Epithelial cell of esophagus (primary cell): ENCODE results near the gene SEC24D.
A peak's percentile ranks its signal among the peaks of the same experiment; 100 is the strongest.
"Not testable (repeated sequence)": the region's sequence is repeated elsewhere in the genome, so short reads cannot be mapped to it uniquely, and the experiment has no call there.

Experiments used
- DNase-seq: peaks from one replicate; pipeline ENCODE4 v3.0.0; 2010; ENCODE audit warnings: low read depth
- H3K4me3 ChIP-seq: 2 replicates; pipeline ENCODE4 v1.5.1; 2011; ENCODE audit warnings: mild to moderate bottlenecking, low read length, control low read depth
- CTCF ChIP-seq: IDR thresholded peaks from 2 replicates; pipeline ENCODE4 v1.5.1; 2011; ENCODE audit warnings: low read depth, mild to moderate bottlenecking, low read length, control low read depth, inconsistent platforms; ENCODE audit not compliant: insufficient read depth; ENCODE audit errors: missing control alignments

SEC24D gene

GRCh38 chr4:118787844-118788380 is 48.0 kb downstream of the SEC24D start:
- TF ChIP-seq CTCF = no peak
- no peak for DNase-seq
- no peak overlapping the region for H3K4me3 ChIP-seq

- no peak for TF ChIP-seq CTCF
- DNase-seq = no peak
- H3K4me3 ChIP-seq = no peak overlapping the region
Observed at GRCh38 chr4:118784776-118785175, 51.1 kb downstream of the SEC24D start.

GRCh38 chr4:118783887-118784286 is 52.0 kb downstream of the SEC24D start:
- H3K4me3 ChIP-seq = no peak overlapping the region
- DNase-seq = peak; percentile 66
- TF ChIP-seq CTCF = no peak

- not testable (repeated sequence) for DNase-seq, H3K4me3 ChIP-seq
Observed at GRCh38 chr4:118782886-118783285, 53.0 kb downstream of the SEC24D start.

GRCh38 chr4:118777649-118778048 is 58.3 kb downstream of the SEC24D start:
- H3K4me3 ChIP-seq, DNase-seq: not testable (repeated sequence)

GRCh38 chr4:118776955-118777640 is 58.8 kb downstream of the SEC24D start:
- DNase-seq, H3K4me3 ChIP-seq: not testable (repeated sequence)

GRCh38 chr4:118776157-118776954 is 59.6 kb downstream of the SEC24D start:
- no peak overlapping the region for H3K4me3 ChIP-seq
- peak; percentile 34 for DNase-seq
- no peak for TF ChIP-seq CTCF

GRCh38 chr4:118775405-118775804 is 60.5 kb downstream of the SEC24D start:
- no peak overlapping the region for H3K4me3 ChIP-seq
- TF ChIP-seq CTCF = no peak
- DNase-seq = no peak
